HG03135 (cell line): ENCODE data around the gene CSRNP3.

Source experiments
- ATAC-seq: cut with Tn5 transposase; IDR thresholded peaks from one replicate; pipeline ENCODE4 v1.9.1; 2021; ENCODE audit warnings: mild to moderate bottlenecking, moderate library complexity; ENCODE audit not compliant: unreplicated experiment

Gene CSRNP3

DNA sequence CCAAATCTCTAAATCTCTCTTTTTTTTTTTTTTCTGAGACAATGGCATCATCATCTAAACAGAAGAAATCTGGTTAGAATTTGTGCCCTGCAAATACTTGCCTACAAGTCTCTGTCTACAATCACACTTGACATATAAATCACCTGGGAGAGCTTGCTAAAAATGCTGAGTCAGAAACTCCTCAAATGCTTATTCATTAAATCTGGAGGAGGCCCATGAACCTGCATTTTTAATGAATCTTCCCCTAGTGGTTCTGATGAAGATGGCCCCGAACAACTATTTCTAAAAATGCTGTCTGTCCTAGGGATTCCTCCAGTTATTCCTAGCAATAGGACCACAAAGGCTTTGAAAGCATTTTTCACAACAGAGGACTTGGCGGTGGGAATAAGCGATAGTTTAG lies 1.6 kb upstream of the CSRNP3 start:
- no peak for ATAC-seq

GRCh38 chr2:165470361-165470760 lies 863 bp downstream of the CSRNP3 start:
- ATAC-seq = no peak

- ATAC-seq = no peak
Measured at GRCh38 chr2:165471349-165471950, 2.0 kb downstream of the CSRNP3 start.

DNA sequence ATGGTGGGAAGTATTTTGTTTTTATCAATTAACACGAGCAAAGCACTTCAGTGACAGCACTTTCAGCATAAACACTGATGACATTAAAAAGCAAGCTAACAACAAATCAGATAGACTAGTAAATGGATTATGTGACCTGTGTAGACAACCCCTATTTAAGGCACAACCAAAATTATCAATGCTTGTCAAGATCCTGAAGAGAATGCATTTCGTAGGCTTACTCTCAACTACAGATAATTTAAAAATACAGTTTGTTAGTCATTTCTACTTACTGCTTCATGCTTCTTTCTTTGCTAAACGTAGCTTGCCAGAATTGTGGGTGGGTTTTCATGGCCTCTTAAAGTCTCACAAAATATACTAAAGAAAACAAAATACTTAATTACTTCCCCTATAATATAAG lies 3.4 kb downstream of the CSRNP3 start:
- no peak for ATAC-seq

GRCh38 chr2:165474619-165475276 lies 5.2 kb downstream of the CSRNP3 start:
- ATAC-seq = no peak

GRCh38 chr2:165475277-165476004 lies 5.9 kb downstream of the CSRNP3 start:
- no peak for ATAC-seq

- ATAC-seq = no peak
Measured at GRCh38 chr2:165479856-165480255, 10.4 kb downstream of the CSRNP3 start.

DNA sequence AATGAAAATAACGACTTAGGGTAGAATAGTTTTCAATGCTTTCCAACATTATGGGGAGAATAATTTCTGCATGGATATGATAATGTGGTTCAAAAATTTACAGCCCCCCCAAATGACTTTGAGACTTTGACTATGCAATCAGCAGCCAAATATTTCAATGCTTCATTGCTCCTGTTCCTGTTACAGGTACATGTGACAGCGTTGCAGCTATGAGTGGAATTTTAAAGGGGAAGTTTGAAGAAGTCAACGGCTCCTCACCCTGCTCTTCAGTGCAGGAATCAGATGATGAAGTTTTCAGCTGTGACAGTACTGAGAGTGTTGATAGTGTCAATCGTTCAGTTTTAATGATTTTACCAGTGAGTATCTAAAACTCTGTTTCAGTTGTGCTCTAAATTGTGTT lies 25.1 kb downstream of the CSRNP3 start:
- ATAC-seq = no peak

DNA sequence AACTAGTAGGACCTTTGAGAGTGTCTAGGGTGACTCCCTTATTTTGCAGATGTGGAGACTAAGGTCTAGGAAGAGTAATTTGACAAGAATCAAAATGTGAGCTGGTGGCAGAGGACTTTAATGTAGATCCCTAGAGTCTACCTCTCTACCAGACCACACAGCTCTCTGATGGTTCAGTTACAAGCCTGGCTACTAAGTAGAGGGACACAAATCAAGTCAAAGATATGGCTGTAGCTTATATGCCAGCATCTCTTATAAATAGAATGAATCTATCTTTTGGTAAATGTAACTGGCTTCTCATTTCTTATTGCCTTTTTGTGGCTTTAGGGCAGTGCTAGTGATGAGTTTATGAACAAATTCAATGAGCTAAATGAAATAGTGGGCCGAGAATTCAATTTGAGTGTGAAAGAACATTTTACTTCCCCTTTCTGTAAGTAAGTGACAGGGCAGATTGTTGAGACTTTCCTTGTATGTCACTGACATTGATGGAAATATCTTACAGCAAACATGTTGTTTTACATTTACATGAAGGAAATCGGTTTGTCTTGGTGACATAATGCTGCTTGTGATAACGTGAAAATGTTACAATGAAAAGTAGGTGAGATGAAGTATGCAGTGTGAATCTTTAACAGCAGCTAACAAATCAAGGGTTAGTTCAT lies 28.3 kb downstream of the CSRNP3 start:
- no peak for ATAC-seq

- no peak for ATAC-seq
Measured at GRCh38 chr2:165499131-165499530, 29.6 kb downstream of the CSRNP3 start.

DNA sequence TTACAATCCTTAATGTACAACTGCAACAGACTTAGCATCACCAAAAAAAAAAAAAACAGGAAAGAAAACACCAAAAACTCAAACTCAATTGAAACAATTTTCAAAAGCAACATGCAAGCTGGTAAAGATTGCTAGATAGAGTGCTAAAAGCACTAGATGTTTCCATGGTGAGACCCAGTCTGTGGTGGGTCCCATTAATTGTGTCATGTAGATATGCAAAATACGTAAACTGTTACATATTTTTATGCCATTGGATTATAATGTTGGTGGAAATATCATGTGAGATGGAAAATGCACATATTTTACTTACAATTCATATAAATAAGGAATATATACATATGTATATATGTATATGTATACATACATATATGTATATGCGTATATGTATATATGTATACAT lies 30.5 kb downstream of the CSRNP3 start:
- ATAC-seq = no peak

DNA sequence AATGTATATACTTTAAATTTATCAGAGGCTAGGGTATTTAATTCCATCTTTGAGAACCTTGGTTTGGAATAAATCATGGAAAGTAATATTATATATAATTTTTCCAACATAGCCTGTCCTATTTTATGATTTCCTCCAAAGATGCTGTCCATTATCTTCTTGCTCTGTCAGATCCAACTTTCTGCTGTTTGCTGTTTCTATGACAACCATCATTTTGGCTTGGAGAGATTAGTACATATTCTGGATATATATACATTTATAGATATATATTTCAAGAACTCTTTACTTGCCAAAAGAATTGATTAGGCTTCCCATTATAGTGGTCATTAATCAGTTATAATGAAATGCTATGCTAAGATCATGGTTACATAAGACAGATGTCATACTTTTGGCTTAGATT lies 31.3 kb downstream of the CSRNP3 start:
- no peak for ATAC-seq

GRCh38 chr2:165505514-165505913 lies 36.0 kb downstream of the CSRNP3 start:
- ATAC-seq = no peak

DNA sequence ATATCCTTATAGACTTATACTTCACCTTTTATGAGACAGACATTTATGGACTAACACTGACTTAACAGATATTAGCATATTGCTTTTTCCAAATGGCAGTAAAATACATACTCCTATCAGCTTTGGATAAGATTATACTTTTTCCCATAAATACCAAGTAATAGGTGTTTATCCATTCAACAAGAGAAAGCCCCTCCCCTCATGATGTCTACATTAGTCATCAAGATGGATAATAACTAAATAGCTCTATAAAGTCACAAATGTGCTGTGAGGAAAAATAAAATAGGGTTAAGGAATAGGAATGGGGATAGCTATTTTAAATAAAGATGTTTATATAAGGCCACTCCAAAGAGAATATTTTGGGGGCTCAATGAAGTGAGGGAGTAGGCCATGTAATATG lies 39.4 kb downstream of the CSRNP3 start:
- ATAC-seq = no peak

- no peak for ATAC-seq
Measured at GRCh38 chr2:165513479-165513878, 44.0 kb downstream of the CSRNP3 start.

GRCh38 chr2:165518611-165519010 lies 49.1 kb downstream of the CSRNP3 start:
- ATAC-seq = no peak

DNA sequence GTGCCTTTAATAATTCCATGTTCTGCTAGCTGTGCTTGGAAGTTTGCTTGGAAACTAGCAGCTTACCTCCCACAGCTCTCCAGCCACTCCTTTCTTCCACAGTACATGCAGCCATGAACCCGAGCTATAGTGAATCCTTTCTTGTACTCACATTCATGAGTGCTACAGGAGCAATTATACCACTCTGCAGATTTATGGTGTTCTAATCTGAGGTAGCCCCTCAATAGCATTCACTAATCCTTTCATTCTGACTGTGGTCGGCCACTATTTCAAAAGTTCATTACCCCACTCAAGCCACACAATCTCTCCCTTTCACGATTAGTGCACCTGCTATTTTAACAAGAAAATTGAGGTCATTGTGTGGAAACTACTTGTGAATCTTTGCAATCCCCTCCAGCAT lies 53.2 kb downstream of the CSRNP3 start:
- no peak for ATAC-seq

DNA sequence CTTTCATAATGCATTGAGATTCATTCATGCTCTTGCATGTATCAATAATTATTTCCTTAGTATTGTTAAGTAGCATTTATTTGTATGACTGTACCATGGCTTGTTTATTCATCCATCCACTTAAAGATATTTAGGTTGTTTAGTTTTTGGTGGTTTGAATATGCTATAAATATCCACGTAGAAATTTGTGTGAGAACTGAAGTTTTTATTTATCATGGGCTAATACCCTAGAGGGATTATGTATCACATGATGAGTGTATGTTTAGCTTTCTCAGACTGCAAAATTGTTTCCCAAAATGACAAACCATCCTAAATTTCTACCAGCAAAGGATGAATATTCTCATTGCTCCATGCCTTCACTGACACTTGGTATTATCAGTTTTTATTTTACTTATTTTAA lies 55.2 kb downstream of the CSRNP3 start:
- no peak for ATAC-seq

GRCh38 chr2:165528691-165529090 lies 59.2 kb downstream of the CSRNP3 start:
- no peak for ATAC-seq

- no peak for ATAC-seq
Measured at GRCh38 chr2:165529130-165529529, 59.6 kb downstream of the CSRNP3 start.

DNA sequence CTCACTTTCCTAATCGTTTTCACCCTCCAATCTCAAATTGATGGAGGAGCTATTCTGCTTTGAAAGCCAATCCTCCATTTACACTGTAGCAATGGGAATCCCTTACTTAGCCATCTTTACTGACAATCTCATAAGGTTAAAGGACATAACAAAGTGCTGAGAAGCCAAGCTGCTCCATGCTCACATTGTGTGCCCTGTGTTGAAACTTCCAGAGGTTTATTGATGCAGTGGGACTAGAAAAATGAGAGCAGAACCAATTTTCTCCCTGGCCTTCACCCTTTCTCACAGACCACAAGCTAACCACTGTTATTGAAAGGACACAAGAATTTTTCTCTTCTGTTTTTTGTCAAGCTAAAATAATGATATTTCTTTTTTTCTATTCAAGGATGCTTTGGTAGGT lies 63.8 kb downstream of the CSRNP3 start:
- ATAC-seq = no peak

GRCh38 chr2:165535471-165535870 lies 66.0 kb downstream of the CSRNP3 start:
- ATAC-seq = no peak
